Fibroblast of skin of back (primary cell): Measurements from ENCODE around the gene DNM3.

ENCODE experiments used
- DNase-seq: peaks from one replicate; pipeline ENCODE4 v3.0.0-alpha.2; 2013

DNM3 gene

GRCh38 chr1:171871848-171872247 is 30.6 kb downstream of the DNM3 start:
- DNase-seq: no peak

- no peak for DNase-seq
Observed at GRCh38 chr1:171872430-171872829, 31.1 kb downstream of the DNM3 start.

GRCh38 chr1:171873664-171874063 is 32.4 kb downstream of the DNM3 start:
- no peak for DNase-seq

- DNase-seq: no peak
Observed at GRCh38 chr1:171877701-171878100, 36.4 kb downstream of the DNM3 start.

- no peak for DNase-seq
Observed at GRCh38 chr1:171879556-171879955, 38.3 kb downstream of the DNM3 start.

GRCh38 chr1:171881442-171881841 is 40.1 kb downstream of the DNM3 start:
- DNase-seq: no peak

- DNase-seq: no peak
Observed at GRCh38 chr1:171883849-171884248, 42.6 kb downstream of the DNM3 start.

GRCh38 chr1:171884475-171884874 is 43.2 kb downstream of the DNM3 start:
- DNase-seq: no peak

- DNase-seq: no peak
Observed at GRCh38 chr1:171890131-171890530, 48.8 kb downstream of the DNM3 start.

GRCh38 chr1:171896936-171897703 is 55.8 kb downstream of the DNM3 start:
- DNase-seq: no peak

GRCh38 chr1:171898941-171899340 is 57.6 kb downstream of the DNM3 start:
- DNase-seq: no peak

- no peak for DNase-seq
Observed at GRCh38 chr1:171899838-171900237, 58.5 kb downstream of the DNM3 start.

GRCh38 chr1:171901245-171901644 is 59.9 kb downstream of the DNM3 start:
- no peak for DNase-seq

GRCh38 chr1:171902527-171902926 is 61.2 kb downstream of the DNM3 start:
- DNase-seq: no peak

- DNase-seq: no peak
Observed at GRCh38 chr1:171904778-171905450, 63.6 kb downstream of the DNM3 start.

- DNase-seq: peak; percentile 46
Observed at GRCh38 chr1:171909711-171910110, 68.4 kb downstream of the DNM3 start.

- DNase-seq: peak; percentile 17
Observed at GRCh38 chr1:171910786-171911185, 69.5 kb downstream of the DNM3 start.

- DNase-seq: peak; percentile 21
Observed at GRCh38 chr1:171911506-171911905, 70.2 kb downstream of the DNM3 start.

- DNase-seq: no peak
Observed at GRCh38 chr1:171912509-171913175, 71.3 kb downstream of the DNM3 start.

GRCh38 chr1:171913385-171913784 is 72.1 kb downstream of the DNM3 start:
- peak; percentile 22 for DNase-seq

GRCh38 chr1:171916315-171916771 is 75.0 kb downstream of the DNM3 start:
- DNase-seq: no peak

GRCh38 chr1:171917331-171917730 is 76.0 kb downstream of the DNM3 start:
- DNase-seq: no peak
